K562 (cell line): ENCODE results near the gene TRDN. TPM values are rescaled to one million over a fixed set of nuclear protein-coding genes. Genes with fewer than 3 reads are reported as not detected.

ENCODE experiments used
- ATAC-seq: fragments of 200-7000 bp; cut with Tn5 transposase; 3 replicates; pipeline ENCODE4 v1.9.1; 2020; ENCODE audit warnings: moderate library complexity
- BruUV-seq: library from RNA; stranded (reverse); fragments of 400-500 nt; replicated peaks from 2 replicates; lab custom pipeline; 2021; lab: Mats Ljungman, UMichigan
- CTCF ChIA-PET: fragments of 300-600 bp; formaldehyde crosslinking; extraction: SDS; loops from one replicate; lab custom pipeline; 2021; ENCODE audit warnings: low intra/inter-chr PET ratio; lab: Yijun Ruan, JAX
- POLR2A ChIA-PET: fragments of 300-600, 350-650 bp; sonication (Branson Sonifier 250); formaldehyde crosslinking; extraction: SDS; loops from one replicate; lab custom pipeline; 2021; ENCODE audit warnings: antibody characterized with exemption, inconsistent platforms; lab: Yijun Ruan, JAX
- DNase-seq, 4 experiments: peaks; one replicate each; pipeline versions ENCODE4 v3.0.0 to v3.0.0-alpha.2; 2011 to 2018; ENCODE audit warnings: low spot score in 3 of 4, mixed read lengths in 3 of 4; ENCODE audit errors: extremely low read depth in 1 of 4
- FAIRE-seq: peaks from 2 replicates; lab custom pipeline; 2011; peaks lifted over from hg19 to GRCh38; lab: Jason Lieb, UNC
- H2AFZ ChIP-seq: 2 replicates; pipeline ENCODE4 v1.6.0; 2011; ENCODE audit warnings: low read depth, low read length, control low read depth, inconsistent platforms
- H3K27ac ChIP-seq: fragments of 200-600 bp; 3 replicates; pipeline ENCODE4 v1.8.0; 2011; ENCODE audit warnings: low read depth, mild to moderate bottlenecking, control low read depth, inconsistent platforms, low read length, moderate library complexity, mixed read lengths; ENCODE audit errors: extremely low read depth
- H3K27me3 ChIP-seq, 2 experiments: fragments of 300-600 bp in 1 of 2; 2 replicates in 1 of 2; 3 replicates in 1 of 2; pipeline versions ENCODE4 v1.6.0 to v1.8.0; 2011; ENCODE audit warnings: inconsistent platforms in 2 of 2, low read length in 2 of 2, mild to moderate bottlenecking in 1 of 2, mixed read lengths in 1 of 2, moderate library complexity in 1 of 2; ENCODE audit not compliant: control insufficient read depth in 2 of 2, insufficient read depth in 2 of 2
- H3K36me3 ChIP-seq: fragments of 300-600 bp; 3 replicates; pipeline ENCODE4 v1.8.0; 2011; ENCODE audit warnings: mild to moderate bottlenecking, low read length, inconsistent platforms; ENCODE audit not compliant: control insufficient read depth, insufficient read depth
- H3K4me1 ChIP-seq, 2 experiments: fragments of 200-600 bp in 1 of 2; replicated peaks in 1 of 2; 2 replicates in 1 of 2; 3 replicates in 1 of 2; pipeline versions ENCODE4 v1.5.1 to v1.8.0; 2011; ENCODE audit warnings: inconsistent platforms in 2 of 2, low read length in 2 of 2, mild to moderate bottlenecking in 1 of 2, mixed read lengths in 1 of 2, moderate library complexity in 1 of 2; ENCODE audit not compliant: control insufficient read depth in 2 of 2, insufficient read depth in 2 of 2
- H3K4me2 ChIP-seq: 2 replicates; pipeline ENCODE4 v1.6.1; 2011; ENCODE audit warnings: low read length, control low read depth, inconsistent platforms, mixed read lengths; ENCODE audit not compliant: insufficient read depth
- H3K4me3 ChIP-seq: fragments of 200-600 bp; sonication (generic), shearing (Covaris generic); 2 replicates; pipeline ENCODE4 v1.5.1; 2016; ENCODE audit warnings: control low read depth, inconsistent platforms
- H3K79me2 ChIP-seq: fragments of 200-600 bp; 3 replicates; pipeline ENCODE4 v1.8.0; 2011; ENCODE audit warnings: low read length, inconsistent platforms; ENCODE audit not compliant: control insufficient read depth, insufficient read depth
- H3K9ac ChIP-seq, 2 experiments: 2 replicates each; pipeline versions ENCODE4 v1.6.0 to v1.6.1; 2011; ENCODE audit warnings: low read depth in 2 of 2, low read length in 2 of 2, control low read depth in 1 of 2, inconsistent platforms in 1 of 2, mild to moderate bottlenecking in 1 of 2, mixed read lengths in 1 of 2; ENCODE audit not compliant: insufficient read depth in 1 of 2
- H3K9me1 ChIP-seq: one replicate; pipeline ENCODE4 v1.6.0; 2011; ENCODE audit warnings: inconsistent platforms, mild to moderate bottlenecking, low read length, moderate library complexity; ENCODE audit not compliant: control insufficient read depth, insufficient read depth
- H3K9me3 ChIP-seq: replicated peaks from 2 replicates; pipeline ENCODE4 v1.5.1; 2011; ENCODE audit warnings: low read depth, low read length, inconsistent platforms; ENCODE audit not compliant: control insufficient read depth, insufficient read depth
- H4K20me1 ChIP-seq: replicated peaks from 2 replicates; pipeline ENCODE4 v1.6.1; 2011; ENCODE audit warnings: low read length, inconsistent platforms, mixed read lengths; ENCODE audit not compliant: control insufficient read depth, insufficient read depth
- CEBPZ ChIP-seq: fragments of 150-350 bp; IDR thresholded peaks from 2 replicates; pipeline ENCODE4 v1.6.1; 2014; ENCODE audit warnings: low read depth, mild to moderate bottlenecking, low read length, borderline replicate concordance
- EHMT2 ChIP-seq: fragments of 450-650 bp; IDR thresholded peaks from 2 replicates; pipeline ENCODE4 v1.6.1; 2018; ENCODE audit warnings: antibody characterized with exemption
- ELF4 ChIP-seq: fragments of 450-650 bp; formaldehyde crosslinking; IDR thresholded peaks from 2 replicates; pipeline ENCODE4 v1.4.0; 2022; ENCODE audit warnings: missing genetic modification characterization
- ESRRB ChIP-seq: fragments of 250-450 bp; sonication (Bioruptor Pico); IDR thresholded peaks from 2 replicates; pipeline ENCODE4 v1.5.0; 2020; ENCODE audit warnings: mild to moderate bottlenecking, moderate library complexity, borderline replicate concordance
- FOXM1 ChIP-seq, 2 experiments: fragments of 450-650 bp in 1 of 2; sonication (generic) in 1 of 2; formaldehyde crosslinking in 1 of 2; IDR thresholded peaks; 2 replicates each; pipeline versions ENCODE4 v1.6.1 to v1.9.0; 2017 to 2022; ENCODE audit warnings: low read depth in 2 of 2, mild to moderate bottlenecking in 2 of 2, missing genetic modification reagents in 1 of 2, moderate library complexity in 1 of 2
- HMG20A ChIP-seq: fragments of 450-650 bp; formaldehyde crosslinking; conservative IDR thresholded peaks from 2 replicates; pipeline ENCODE4 v1.4.0; 2020; ENCODE audit warnings: mild to moderate bottlenecking, mixed read lengths
- KLF16 ChIP-seq: IDR thresholded peaks from 2 replicates; pipeline ENCODE4 v1.6.1; 2016; ENCODE audit warnings: antibody characterized with exemption
- NR4A1 ChIP-seq, 2 experiments: fragments of 250-450 bp in 1 of 2; fragments of 450-650 bp in 1 of 2; sonication (Bioruptor Pico) in 1 of 2; IDR thresholded peaks; 2 replicates each; pipeline versions ENCODE4 v1.4.0 to v1.6.1; 2016 to 2020; ENCODE audit warnings: mild to moderate bottlenecking in 2 of 2, missing compliant biosample characterization in 1 of 2, missing genetic modification characterization in 1 of 2, moderate library complexity in 1 of 2
- RAD51 ChIP-seq: fragments of 450-650 bp; IDR thresholded peaks from 2 replicates; pipeline ENCODE4 v1.7.1; 2016; ENCODE audit warnings: low read depth, mild to moderate bottlenecking, borderline replicate concordance
- SUPT5H ChIP-seq: fragments of 450-650 bp; IDR thresholded peaks from 2 replicates; pipeline ENCODE4 v1.6.1; 2016
- TCF3 ChIP-seq: sonication (generic); formaldehyde crosslinking; IDR thresholded peaks from 2 replicates; pipeline ENCODE4 v1.4.0; 2020; ENCODE audit warnings: mild to moderate bottlenecking, missing genetic modification reagents
- ZNF318 ChIP-seq, 2 experiments: fragments of 450-650 bp; IDR thresholded peaks; 2 replicates each; pipeline ENCODE4 v1.6.1; 2016; ENCODE audit warnings: mild to moderate bottlenecking in 2 of 2, borderline replicate concordance in 1 of 2, low read depth in 1 of 2, moderate library complexity in 1 of 2
- in situ Hi-C: fragments of 300-500 bp; cut with MboI; formaldehyde crosslinking; loops from 4 replicates; pipeline ENCODE4 v1.15.0; 2018; ENCODE audit warnings: inconsistent platforms, mixed read lengths
- intact Hi-C: fragments of 100-400 bp; cut with micrococcal nuclease; formaldehyde crosslinking; loops from 2 replicates; pipeline ENCODE4 v1.14.2; 2022
- polyA plus RNA-seq, 8 experiments: library from polyadenylated mRNA; depleted of rRNA in 4 of 8; stranded (reverse) in 5 of 8; unstranded in 3 of 8; fragments of >200 nt; fragmentation: Nextera tagmentation in 2 of 8; fragmentation: Illumina TruSeq in 1 of 8; extraction: Ambion mirVana in 2 of 8; extraction: Trizol in 1 of 8; gene quantifications; 2 replicates each; pipeline versions ENCODE4 v1.2.1 to v1.2.3, GENCODE V29; 2011 to 2014; ENCODE audit warnings: inconsistent platforms in 1 of 8, missing spikeins in 1 of 8
- total RNA-seq, 7 experiments: library from RNA; depleted of rRNA in 6 of 7; stranded (reverse); fragments of >200 nt in 6 of 7; fragmentation: Illumina TruSeq in 2 of 7; extraction: Trizol in 2 of 7; gene quantifications; 2 replicates each; pipeline versions ENCODE4 v1.2.1 to v1.2.3, GENCODE V29; 2011 to 2021; ENCODE audit warnings: low replicate concordance in 1 of 7

Gene TRDN
- total and polyA plus RNA-seq, 9 of the 15 experiments (the other 6 are each of a cell fraction or from before 2014, with no cell fraction given) = 0.05 to 0.50 (median 0.16) TPM

- no TSS peak for BruUV-seq
- TF ChIP-seq HMG20A (CRISPR knock-in tag) (no peak), RAD51 (no peak), EHMT2 (no peak), ELF4 (CRISPR knock-in tag) (no peak), KLF16 (no peak), CEBPZ (no peak), TCF3 (CRISPR knock-in tag) (no peak), FOXM1 (IDR thresholded peaks at IDR 0.05; ENCODE audit: low read depth) (no peak), FOXM1 (CRISPR knock-in tag; IDR thresholded peaks at IDR 0.05; ENCODE audit: low read depth) (no peak), ZNF318 (IDR thresholded peaks at IDR 0.05; ENCODE audit: borderline replicate concordance in 1 of 2, low read depth in 1 of 2) (no peak), ESRRB (CRISPR knock-in tag) (no peak), SUPT5H (no peak), NR4A1 (CRISPR knock-in tag; IDR thresholded peaks at IDR 0.05) (no peak), NR4A1 (tag; IDR thresholded peaks at IDR 0.05) (no peak)
These were observed 12.0 kb upstream of the TRDN start for GRCh38 chr6:123648723-123649122.

More at GRCh38 chr6:123648723-123649122, 12.0 kb upstream of the TRDN start:
- FAIRE-seq = no peak
- Histone ChIP-seq H3K4me2 (no peak overlapping the region), H3K9me1 (no peaks in the 10 kb centered on the region), H3K4me1 (no peaks in the 10 kb centered on the region), H3K79me2 (no peaks in the 10 kb centered on the region), H2AFZ (no peak overlapping the region), H3K9ac (no peak overlapping the region), H3K4me3 (no peak overlapping the region), H3K9me3 (no peaks in the 10 kb centered on the region), H3K27me3 (no peaks in the 10 kb centered on the region), H3K36me3 (no peaks in the 10 kb centered on the region), H3K27ac (no peak overlapping the region), H4K20me1 (no peaks in the 10 kb centered on the region)
- no peak for DNase-seq
- in situ Hi-C loops = no loop called here
- POLR2A ChIA-PET = no interaction called here
- ATAC-seq = no peak
- intact Hi-C loops = no loop called here
- CTCF ChIA-PET = no interaction called here
